Esophagus squamous epithelium (tissue), 5 donors: ENCODE measurements around the gene OTOS. TPM values are rescaled to one million over a fixed set of nuclear protein-coding genes. Genes with fewer than 3 reads are reported as not detected.

Source experiments
- DNase-seq: peaks from one replicate; lab custom pipeline; 2025; lab: John Stamatoyannopoulos, UW
- H3K27ac ChIP-seq, 4 donors: fragments of 200-600 bp; sonication (generic); one replicate each; pipeline ENCODE4 v1.5.1; 2016 to 2019; ENCODE audit warnings: mild to moderate bottlenecking in 1 of 4
- H3K27me3 ChIP-seq, 4 donors: fragments of 200-600 bp; sonication (generic); 1 replicate in 3 of 4; 2 replicates in 1 of 4; pipeline versions ENCODE4 v1.5.1 to v1.6.0; 2017 to 2021; ENCODE audit warnings: antibody characterized with exemption in 1 of 4
- H3K36me3 ChIP-seq, 3 donors: fragments of 200-600 bp; sonication (generic); one replicate each; pipeline ENCODE4 v1.5.1; 2016 to 2019
- H3K4me1 ChIP-seq, 3 donors: fragments of 200-600 bp; sonication (generic); one replicate each; pipeline ENCODE4 v1.5.1; 2017 to 2019
- H3K4me3 ChIP-seq, 4 donors: fragments of 200-600 bp; sonication (generic); 1 replicate in 3 of 4; 2 replicates in 1 of 4; pipeline ENCODE4 v1.5.1; 2016 to 2019; ENCODE audit warnings: mild to moderate bottlenecking in 2 of 4, moderate library complexity in 1 of 4
- H3K9me3 ChIP-seq, 3 donors: fragments of 200-600 bp; sonication (generic); one replicate each; pipeline ENCODE4 v1.5.1; 2016 to 2019
- CTCF ChIP-seq, 6 experiments: fragments of 450-650 bp in 4 of 6; fragments of 200-600 bp in 2 of 6; sonication (generic) in 2 of 6; IDR thresholded peaks; one replicate each; pipeline ENCODE4 v1.5.1; 2016 to 2019; ENCODE audit warnings: antibody characterized with exemption in 6 of 6, mild to moderate bottlenecking in 4 of 6, moderate library complexity in 4 of 6
- POLR2A ChIP-seq, 4 donors: fragments of 450-650 bp; IDR thresholded peaks; one replicate each; pipeline ENCODE4 v1.6.1; 2017; ENCODE audit warnings: antibody characterized with exemption in 4 of 4, mild to moderate bottlenecking in 4 of 4, moderate library complexity in 3 of 4
- WGBS, 2 donors: methylation state at CpG; one replicate each; pipeline ENCODE4 v1.1.5; 2018; 5-methylcytosine and 5-hydroxymethylcytosine counted together
- intact Hi-C: fragments of 100-400 bp; cut with DNase I; formaldehyde crosslinking; loops from one replicate; pipeline ENCODE4 v1.15.0; 2022
- total RNA-seq, 4 donors: library from RNA; depleted of rRNA; stranded (reverse); fragments of >200 nt; gene quantifications; one replicate each; pipeline ENCODE4 v1.1.0, GENCODE V29; 2016
- donor health status: DM: yes; HTN: yes; CAD: no.

The OTOS gene
- total RNA-seq, 4 donors from 2014 or later: not detected

- intact Hi-C loops: loop anchor here (5.0 kb wide), 1 partner anchor 82 kb away; no protein-coding TSS in a partner anchor
Observed at GRCh38 chr2:240144649-240145261, 4.3 kb upstream of the OTOS start.

GRCh38 chr2:240143801-240144648 lies 3.6 kb upstream of the OTOS start:
- 42 to 65% methylated on average over 5 to 10 of the region's 36 CpGs for WGBS, 2 donors
- H3K27me3 ChIP-seq: peaks cover 0 to 53% (median 0%) of the 10 kb centered on the region in 4 donors
- H3K27ac ChIP-seq: no peak overlapping the region
- TF ChIP-seq CTCF (IDR thresholded peaks at IDR 0.05): peak; percentile 73 to 93 (median 92)
- no peak for TF ChIP-seq POLR2A (IDR thresholded peaks at IDR 0.05)
- peaks cover 0 to 6% (median 0%) of the 10 kb centered on the region in 3 donors for H3K4me1 ChIP-seq
- DNase-seq: no peak
- no peaks in the 10 kb centered on the region for H3K36me3 ChIP-seq
- no peak overlapping the region for H3K4me3 ChIP-seq
- intact Hi-C loops: loop anchor here (5.0 kb wide), 1 partner anchor 82 kb away; no protein-coding TSS in a partner anchor
- no peaks in the 10 kb centered on the region for H3K9me3 ChIP-seq

More at GRCh38 chr2:240144649-240145261, 4.3 kb upstream of the OTOS start:
- peaks cover 0 to 6% (median 0%) of the 10 kb centered on the region in 3 donors for H3K4me1 ChIP-seq
- H3K27me3 ChIP-seq: peaks cover 0 to 61% (median 0%) of the 10 kb centered on the region in 4 donors
- WGBS, 2 donors: 41 to 78% methylated on average over 6 to 16 of the region's 20 CpGs
- no peaks in the 10 kb centered on the region for H3K36me3 ChIP-seq
- no peak for DNase-seq
- no peak overlapping the region for H3K27ac ChIP-seq
- H3K9me3 ChIP-seq: no peaks in the 10 kb centered on the region
- no peak overlapping the region for H3K4me3 ChIP-seq
- no peak for TF ChIP-seq CTCF (IDR thresholded peaks at IDR 0.05)
- TF ChIP-seq POLR2A (IDR thresholded peaks at IDR 0.05): no peak

- DNase-seq: no peak
- H3K36me3 ChIP-seq: no peaks in the 10 kb centered on the region
- no peak for TF ChIP-seq CTCF (IDR thresholded peaks at IDR 0.05)
- no peak for TF ChIP-seq POLR2A (IDR thresholded peaks at IDR 0.05)
- WGBS, 2 donors: 46 to 74% methylated on average over 4 to 5 of the region's 6 CpGs
- intact Hi-C loops: loop anchor here (5.0 kb wide), 1 partner anchor 81 kb away; no protein-coding TSS in a partner anchor
- H3K27ac ChIP-seq: no peak overlapping the region
- peaks cover 0 to 6% (median 0%) of the 10 kb centered on the region in 3 donors for H3K4me1 ChIP-seq
- no peak overlapping the region for H3K4me3 ChIP-seq
- peaks cover 0 to 46% (median 0%) of the 10 kb centered on the region in 4 donors for H3K27me3 ChIP-seq
- no peaks in the 10 kb centered on the region for H3K9me3 ChIP-seq
Observed at GRCh38 chr2:240143276-240143675, 2.8 kb upstream of the OTOS start.

- H3K4me1 ChIP-seq: peaks cover 0 to 6% (median 0%) of the 10 kb centered on the region in 3 donors
- no peaks in the 10 kb centered on the region for H3K9me3 ChIP-seq
- no peak for DNase-seq
- intact Hi-C loops: loop anchor here (5.0 kb wide), 1 partner anchor 81 kb away; no protein-coding TSS in a partner anchor
- H3K36me3 ChIP-seq: no peaks in the 10 kb centered on the region
- H3K27ac ChIP-seq: no peak overlapping the region
- H3K27me3 ChIP-seq: peaks cover 0 to 43% (median 0%) of the 10 kb centered on the region in 4 donors
- H3K4me3 ChIP-seq: no peak overlapping the region
- TF ChIP-seq POLR2A (IDR thresholded peaks at IDR 0.05) (no peak), CTCF (IDR thresholded peaks at IDR 0.05) (no peak)
- 75 to 80% methylated on average over 5 of the region's 5 CpGs for WGBS, 2 donors
Observed at GRCh38 chr2:240142859-240143258, 2.4 kb upstream of the OTOS start.
